Stimulated activated naive CD4-positive, alpha-beta T cell treated with Interleukin-2 at 50 U/mL for 16 hours (primary cell): ENCODE measurements around the gene CARS2.
"Not testable (repeated sequence)": the region's sequence is repeated elsewhere in the genome, so short reads cannot be mapped to it uniquely, and the experiment has no call there.

Experiments used
- DNase-seq: peaks from one replicate; lab custom pipeline; 2025; lab: John Stamatoyannopoulos, UW

CARS2 gene

DNA sequence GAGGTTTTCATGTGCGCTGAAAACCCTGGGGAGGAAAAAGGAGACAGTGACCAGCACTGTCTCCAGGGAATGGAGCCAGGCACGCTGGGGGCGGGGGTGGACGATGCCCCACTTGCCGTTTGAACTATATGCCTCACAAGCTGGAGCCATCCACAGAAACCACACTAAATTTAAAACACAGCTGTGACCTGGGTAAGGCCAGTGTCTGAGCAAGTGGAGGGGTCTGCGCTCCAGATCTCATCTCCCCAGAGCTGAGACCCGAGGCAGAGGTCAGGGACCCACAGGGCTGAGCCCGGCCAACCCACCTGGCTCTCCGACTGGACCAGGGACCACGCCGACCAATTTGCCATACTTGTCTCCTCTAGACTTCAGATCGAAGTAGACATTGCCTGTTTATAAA is 23.2 kb downstream of the CARS2 start:
- no peak for DNase-seq

DNA sequence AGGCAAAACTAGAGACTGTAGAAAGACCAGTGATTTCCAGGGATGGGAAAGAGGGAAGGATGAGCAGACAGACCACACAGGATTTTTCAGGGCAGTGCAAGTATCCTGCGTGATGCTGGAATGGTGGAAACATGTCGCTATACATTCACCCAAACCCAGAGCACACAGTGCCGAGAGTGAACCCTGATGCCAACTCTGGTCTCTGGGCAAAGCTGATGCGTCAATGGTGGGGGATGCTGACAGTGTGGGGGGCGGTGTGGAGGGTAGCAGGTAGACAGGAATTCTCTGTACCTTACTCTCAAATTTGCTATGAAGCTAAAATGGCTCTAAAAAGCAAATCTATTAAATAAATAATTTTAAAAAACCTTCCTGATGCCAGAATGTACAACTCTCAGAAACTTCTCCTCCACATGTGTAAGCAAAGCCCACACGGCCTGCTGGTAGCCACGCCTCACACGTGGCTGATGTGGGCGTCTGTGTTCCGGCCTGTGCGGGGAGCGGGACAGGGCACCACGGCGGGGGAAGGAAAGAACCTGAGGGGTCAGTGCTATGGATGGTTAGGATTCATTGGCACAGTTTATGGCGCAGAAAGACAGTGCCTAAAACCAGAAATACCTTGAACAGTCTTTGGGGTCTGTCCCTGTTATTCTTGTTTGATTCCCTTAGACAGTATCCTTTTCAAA is 23.9 kb downstream of the CARS2 start:
- no peak for DNase-seq

DNA sequence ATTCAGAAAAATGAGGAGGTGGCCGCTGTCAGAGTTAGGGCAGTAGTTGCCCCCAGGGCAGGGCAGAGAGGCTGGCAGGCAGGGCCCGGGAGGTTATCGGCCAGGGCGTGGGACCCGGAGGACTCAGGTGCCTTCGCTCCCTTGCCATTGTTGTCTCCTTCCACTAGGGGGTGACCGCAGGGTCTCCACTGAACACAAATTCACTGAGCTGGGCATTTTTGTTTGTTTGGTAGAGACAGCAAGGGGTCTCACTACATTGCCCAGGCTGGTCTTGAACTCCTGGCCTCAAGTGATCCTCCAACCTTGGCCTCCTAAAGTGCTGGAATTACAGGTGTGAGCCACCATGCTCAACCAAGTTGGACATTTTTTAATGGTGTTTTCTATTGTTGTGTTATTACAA is 25.1 kb downstream of the CARS2 start:
- no peak for DNase-seq

DNA sequence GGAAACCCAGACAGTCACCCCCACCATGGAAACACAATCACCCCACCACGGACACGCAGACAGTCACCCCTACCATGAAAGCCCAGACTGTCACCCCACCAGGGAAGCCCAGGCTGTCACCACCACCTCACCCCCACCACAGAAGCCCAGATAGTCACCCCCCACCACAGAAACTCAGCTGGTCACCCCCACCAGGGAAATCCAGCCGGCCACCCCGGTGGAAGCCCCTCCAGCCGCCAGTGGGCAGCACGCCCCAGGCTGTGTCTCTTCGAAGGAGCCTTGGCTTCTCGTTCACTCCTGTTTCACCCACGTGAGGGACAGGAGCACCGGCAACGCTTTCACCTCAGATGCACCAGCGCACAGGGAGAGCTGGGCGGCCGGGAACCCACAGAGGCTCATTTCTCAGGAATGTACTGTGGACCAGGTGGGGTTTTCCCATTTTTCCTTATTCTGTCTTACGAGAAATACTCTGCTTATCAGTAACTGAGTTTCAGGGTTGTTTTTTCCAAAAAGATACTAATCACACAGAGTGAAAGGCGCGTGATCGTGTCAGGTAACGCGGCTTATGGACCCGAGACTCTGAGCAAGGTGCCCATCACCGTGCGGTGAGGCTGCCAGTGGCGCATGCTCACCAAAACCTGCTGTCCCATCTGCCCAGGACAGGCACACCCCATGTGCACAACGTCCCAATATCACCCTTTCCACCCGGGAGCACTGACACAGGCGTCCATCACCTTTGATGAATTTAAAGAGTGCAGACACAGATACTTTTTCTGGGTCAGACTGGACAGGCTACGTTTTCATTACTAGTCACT is 28.0 kb downstream of the CARS2 start:
- DNase-seq: peak; percentile 40

DNA sequence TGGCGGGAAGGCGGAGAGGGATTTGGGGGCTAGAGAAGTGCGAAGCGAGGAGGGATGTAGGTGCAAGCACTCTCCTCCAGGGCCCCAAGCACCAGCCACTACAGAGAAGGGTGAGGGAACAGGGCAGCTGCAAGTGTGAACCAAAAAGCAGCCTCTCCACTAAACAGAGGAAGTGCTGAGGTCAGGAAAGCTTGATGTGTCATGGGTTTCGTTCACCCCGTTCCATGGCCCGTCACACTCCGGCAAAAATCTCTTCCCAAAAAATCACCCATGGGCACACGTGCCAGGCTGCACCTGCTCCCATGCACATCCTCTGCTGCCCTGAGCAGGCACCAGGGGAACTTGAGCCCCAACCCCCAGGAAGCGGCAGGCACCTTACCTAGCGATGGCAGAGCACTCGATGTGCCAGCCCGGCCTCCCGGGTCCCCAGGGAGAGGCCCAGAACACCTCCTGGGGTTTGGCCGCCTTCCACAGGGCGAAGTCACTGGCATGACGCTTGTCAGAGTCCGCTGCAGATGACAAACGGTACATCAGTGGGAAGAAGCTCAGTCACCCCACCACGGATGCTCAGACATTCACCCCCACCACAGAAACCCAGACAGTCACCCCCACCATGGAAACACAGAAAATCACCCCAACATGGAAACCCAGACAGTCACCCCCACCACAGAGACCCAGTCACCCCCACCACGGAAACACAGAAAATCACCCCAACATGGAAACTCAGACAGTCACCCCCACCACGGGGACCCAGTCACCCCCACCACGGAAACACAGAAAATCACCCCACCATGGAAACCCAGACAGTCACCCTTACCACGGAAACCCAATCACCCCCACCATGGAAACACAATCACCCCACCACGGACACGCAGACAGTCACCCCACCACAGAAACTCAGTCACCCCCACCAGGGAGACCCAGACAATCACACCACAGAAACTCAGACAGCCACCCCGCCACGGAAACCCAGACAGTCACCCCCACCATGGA is 29.0 kb downstream of the CARS2 start:
- peak; percentile 69 for DNase-seq

DNA sequence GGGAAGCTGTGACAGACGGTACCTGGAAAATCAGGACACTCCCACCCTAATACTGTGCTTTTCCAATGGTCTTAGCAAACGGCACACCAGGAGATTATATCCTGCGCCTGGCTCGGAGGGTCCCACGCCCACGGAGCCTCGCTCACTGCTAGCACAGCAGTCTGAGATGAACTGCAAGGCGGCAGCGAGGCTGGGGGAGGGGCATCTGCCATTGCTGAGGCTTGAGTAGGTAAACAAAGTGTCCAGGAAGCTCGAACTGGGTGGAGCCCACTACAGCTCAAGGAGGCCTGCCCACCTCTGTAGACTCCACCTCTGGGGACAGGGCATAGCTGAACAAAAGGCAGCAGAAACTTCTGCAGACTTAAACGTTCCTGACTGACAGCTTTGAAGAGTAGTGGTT is 36.1 kb downstream of the CARS2 start:
- not testable (repeated sequence) for DNase-seq

DNA sequence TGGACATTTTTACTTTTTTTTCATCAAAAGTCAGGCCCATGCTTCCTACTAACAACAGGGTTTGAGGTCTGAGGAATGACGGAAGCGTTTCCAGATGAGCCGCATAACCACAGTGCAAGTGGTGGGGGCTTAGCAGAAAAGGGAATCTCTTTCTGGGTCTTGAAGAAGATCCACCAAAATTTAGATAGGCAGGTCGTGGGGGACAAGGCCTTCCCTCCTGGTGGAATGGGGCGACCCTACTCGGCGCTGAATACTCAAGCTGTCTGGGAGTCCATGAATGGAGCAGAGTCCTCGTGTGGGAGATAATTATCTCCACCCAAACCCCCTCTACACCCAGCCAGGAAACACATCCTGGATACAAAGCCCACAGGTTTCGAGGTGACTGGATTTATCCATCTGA is 36.9 kb downstream of the CARS2 start:
- DNase-seq: no peak

DNA sequence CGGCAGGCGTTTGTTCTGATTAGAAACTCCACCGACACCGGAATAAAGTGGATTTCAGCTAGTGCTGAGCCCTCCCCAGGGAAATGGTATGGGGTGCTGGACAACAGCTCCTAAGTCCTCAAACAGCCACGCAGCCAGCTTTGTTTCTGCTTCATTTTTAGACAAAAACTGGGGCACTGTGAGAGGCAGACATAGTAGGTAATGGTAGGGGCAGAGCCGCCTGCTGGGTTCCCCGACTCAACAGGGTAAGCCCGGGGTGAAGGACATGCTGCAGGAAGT is 39.7 kb downstream of the CARS2 start:
- DNase-seq: no peak

DNA sequence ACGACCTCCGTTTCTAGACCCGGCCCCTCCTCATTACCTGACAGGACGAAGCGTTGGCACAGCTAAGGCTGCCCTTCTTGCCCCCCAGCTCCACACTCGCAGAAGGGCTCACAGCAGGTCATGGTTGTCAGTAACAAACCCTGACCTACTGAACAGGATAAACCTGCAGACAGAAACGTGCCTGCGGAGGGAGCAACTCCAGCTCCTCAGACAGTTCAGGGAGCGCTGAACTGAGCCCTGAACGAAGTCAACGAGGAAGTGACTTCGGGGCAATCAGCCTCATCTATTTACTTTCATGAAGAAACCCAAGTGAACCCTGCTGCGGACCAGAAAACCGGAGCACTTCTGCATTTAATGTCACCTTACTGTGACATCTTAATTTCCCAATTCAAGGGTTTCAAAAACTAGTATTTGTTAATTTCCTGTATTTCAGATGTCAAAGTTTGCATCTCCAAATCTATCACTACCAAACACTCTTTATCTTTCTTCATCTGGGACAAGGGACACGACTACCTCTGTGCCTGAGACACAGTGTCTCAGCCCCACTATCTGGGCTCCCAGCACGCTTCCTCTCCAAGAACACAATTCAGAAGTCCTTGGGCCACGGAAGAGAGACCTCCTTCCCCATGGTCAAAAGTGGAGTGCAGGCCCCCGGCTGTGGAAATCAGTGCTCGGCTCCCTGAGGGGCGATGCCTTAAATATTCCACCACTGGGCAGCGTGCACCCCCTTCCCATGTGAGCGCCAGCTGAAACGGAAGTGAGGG is 40.2 kb downstream of the CARS2 start:
- DNase-seq: no peak

DNA sequence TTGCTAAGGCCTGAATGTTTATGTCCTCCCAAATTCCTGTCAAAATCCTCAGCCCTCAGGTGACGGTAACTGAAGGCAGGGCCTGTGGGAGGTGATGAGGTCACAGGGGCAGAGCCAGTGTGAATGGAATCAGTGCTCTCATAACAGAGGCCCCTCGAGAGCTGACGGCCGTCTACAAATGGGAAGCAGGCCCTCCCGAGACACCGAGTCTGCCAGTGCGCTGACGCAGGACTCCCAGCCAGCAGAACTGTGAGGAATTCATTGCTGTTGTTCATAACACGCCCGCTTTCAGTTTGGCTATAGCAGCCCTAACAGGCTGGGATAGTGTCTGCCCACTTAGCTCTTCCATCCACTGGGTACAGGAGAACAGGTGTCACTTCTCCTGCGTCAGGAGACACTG is 41.2 kb downstream of the CARS2 start:
- DNase-seq: no peak

DNA sequence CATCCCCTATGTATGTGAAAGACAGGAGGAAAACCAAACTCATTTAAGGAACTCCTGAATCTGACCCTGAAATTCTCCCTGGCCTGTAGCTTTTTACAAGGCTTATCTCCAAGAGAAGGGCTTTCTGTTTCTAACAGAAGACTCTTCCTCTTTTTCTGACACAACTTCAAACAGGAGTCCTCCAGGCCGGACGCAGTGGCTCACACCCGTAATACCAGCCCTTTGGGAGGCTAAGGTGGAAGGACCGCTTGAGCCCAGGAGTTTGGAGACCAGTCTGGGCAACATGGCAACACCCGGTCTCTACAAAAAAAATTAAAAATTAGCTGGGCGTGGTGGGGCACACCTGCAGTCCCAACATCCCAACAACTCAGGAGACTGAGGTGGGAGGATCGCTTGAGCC is 41.9 kb downstream of the CARS2 start:
- DNase-seq: no peak

DNA sequence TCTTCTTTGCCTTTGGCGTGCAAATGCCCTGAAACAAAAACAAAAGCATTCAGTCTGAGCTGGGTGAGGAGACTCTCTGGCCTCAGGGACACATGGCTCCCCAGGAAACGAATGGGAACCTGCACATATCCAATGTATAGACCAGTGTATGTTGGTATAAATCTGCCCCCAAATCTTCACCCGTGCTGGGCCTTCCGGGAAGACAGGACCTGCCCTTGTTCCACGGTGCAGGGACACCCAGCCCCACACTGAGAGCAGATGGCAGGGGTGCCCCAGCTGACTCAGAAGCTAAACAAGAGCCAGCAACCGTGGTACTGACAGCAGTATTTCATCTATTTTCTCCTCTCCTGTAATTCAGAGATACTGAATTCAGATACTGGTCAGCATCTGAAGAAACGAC is 42.4 kb downstream of the CARS2 start:
- no peak for DNase-seq

DNA sequence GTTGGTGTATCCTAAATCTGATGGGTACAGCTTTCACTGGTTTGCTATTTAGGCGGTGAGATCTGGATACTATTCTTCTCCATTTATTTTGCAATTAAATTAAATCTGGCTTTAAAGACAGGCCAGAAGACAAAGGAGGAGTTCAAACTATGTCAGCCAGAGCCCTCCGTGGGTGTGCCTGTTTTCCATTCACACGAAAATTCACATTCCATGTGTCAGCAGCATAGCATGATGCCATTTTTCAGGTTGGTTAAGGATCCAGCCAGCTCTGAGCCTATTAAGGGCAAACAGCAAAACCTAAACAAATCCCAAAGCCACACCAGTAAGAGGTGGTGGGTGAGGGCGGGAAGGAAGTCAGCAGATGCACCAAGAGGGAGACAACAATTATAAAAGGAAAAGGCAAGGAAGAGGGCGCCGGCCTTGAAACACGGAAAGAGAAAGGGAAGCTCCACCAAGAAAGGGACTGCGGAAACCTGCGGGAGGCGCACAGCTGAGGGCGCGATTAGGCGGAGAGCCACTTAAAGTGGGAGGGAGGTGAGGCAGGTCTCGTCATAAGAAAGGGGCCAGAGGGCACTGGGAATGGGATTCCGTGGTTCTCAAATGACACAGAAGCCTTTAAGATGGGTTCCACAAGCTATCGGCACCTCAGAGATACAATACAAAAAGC is 43.0 kb downstream of the CARS2 start:
- DNase-seq: no peak

DNA sequence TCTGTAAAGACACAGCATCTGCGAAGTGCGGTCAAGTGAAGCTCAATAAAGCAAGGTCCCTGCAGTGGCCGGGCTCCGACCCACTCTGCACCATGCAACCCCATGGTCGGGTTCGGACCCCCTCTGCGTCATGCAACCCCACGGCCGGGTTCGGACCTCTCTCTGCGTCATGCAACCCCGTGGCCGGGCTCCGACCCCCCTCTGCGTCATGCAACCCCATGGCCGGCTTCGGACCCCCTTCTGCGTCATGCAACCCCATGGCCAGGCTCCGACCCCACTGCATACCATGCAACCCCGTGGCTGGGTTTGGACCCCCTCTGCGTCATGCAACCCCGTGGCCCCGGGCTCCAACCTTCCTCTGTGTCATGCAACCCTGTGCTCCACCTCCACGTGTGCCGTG is 43.8 kb downstream of the CARS2 start:
- no peak for DNase-seq

DNA sequence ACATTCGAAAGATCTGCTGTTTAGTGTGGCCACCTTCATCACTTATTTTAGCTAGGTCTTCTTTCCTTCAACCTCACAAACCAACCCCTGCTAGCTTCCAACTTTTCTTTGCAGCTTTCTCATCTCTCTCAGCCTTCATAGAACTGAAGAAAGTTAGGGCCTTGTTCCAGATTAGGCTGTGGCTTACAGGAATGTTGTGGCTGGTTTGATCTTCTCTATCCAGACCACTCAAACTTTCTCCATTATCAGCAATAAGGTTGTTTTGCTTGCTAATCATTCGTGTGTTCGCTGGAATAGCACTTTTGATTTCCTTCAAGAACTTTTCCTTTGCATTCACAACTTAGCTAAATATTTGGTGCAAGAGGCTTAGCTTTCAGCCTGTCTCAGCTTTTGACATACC is 44.7 kb downstream of the CARS2 start:
- no peak for DNase-seq

DNA sequence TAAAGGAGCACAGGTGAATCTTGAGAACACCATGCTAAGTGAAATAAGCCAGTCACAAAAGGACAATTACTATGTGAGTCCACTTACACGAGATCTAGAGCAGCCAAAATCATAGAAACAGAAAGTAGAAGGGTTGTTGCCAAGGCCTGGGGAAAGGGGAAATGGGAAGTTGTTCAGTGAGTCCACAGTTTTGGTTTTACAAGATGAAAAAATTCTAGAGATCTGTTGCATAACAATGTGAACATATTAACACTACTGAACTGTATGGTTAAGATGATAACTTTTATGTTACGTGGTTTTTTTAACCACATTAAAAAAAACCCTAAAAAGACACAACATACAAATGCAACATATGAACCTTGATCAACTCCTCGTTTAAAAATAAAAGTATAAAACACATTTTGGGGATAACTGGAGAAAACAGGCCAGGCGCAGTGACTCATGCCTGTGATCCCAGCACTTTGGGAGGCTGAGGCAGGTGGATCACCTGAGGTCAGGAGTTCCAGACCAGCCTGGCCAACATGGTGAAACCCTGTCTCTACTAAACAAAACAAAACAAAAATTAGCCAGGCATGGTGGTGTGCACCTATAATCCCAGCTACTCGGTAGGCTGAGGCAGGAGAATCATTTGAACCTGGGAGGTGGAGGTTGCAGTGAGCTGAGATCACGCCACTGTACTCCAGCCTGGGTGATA is 47.6 kb downstream of the CARS2 start:
- DNase-seq: not testable (repeated sequence)

DNA sequence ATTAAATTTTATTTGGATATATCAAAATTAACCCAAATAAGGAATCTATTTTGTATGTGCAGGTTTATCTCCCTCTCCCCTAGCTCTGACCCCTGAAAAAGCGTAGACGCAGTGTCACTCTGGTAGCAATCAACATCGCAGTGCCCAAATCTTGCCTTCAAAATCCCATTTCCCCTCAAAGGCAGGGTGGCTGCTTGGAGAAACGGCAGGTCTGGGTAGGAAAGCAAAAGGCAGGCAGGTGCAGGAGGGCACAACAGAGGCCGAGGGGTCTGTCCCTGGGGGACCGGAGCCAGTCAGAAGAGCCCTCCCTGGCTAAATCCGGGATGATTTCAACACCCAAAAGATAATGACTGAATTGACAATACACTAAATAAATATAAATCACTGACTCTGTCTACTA is 48.7 kb downstream of the CARS2 start:
- no peak for DNase-seq

DNA sequence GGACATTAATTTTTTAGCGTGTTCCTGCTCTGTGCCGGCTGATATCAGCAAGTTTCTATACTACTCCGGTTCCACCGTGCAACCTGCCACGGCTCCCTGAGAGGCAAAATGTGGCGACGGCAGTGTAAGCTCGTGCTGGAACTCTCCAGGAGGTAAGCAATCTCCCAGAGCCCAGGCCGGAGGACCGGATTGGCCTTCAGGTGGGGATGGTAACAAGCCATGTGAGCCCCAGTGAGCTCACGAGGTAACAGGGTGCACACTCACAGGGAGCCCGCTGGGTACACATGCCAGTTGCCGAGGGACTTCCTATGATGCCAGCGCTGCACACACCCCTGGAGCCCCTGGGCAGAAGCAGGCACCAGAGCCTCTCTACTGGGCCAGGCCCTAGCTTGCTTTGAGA is 52.1 kb downstream of the CARS2 start:
- no peak for DNase-seq

DNA sequence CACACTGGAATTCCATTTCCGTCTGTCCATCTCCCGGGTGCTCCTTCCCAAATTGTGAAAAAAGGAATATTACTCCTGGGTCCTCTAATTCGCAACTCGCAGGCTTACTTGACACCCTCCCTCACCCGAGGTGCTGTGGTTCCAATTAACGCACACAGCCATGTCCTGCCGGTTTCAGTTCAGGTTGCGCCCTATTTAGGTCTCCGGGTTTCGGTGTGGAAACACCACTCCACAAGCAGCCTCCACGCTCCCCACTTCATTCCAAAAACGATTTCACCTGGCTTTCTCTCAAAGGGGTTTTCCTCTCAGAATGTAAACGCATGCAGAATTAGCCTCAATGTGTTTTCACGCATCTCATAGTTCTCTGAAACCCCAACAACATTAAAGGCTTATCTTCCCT is 52.6 kb downstream of the CARS2 start:
- no peak for DNase-seq

DNA sequence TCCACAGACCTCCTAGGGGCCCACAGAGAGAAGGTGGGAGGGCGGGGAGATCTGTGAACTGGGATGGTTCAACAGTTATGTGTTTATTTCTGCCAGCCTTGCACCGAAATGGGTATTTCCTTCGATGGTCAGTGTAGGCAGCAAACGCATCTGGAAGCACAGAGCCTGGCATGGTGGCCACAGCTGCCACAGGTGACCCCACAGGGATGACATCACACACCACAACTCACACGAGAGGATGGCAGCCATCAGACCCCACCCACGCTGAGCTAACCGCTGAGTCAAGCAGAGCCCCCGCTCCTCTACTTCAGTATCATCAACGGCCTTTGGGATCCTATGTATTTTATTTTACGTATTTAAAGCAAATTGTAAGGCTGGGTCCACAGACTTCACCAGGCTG is 53.2 kb downstream of the CARS2 start:
- DNase-seq: no peak

DNA sequence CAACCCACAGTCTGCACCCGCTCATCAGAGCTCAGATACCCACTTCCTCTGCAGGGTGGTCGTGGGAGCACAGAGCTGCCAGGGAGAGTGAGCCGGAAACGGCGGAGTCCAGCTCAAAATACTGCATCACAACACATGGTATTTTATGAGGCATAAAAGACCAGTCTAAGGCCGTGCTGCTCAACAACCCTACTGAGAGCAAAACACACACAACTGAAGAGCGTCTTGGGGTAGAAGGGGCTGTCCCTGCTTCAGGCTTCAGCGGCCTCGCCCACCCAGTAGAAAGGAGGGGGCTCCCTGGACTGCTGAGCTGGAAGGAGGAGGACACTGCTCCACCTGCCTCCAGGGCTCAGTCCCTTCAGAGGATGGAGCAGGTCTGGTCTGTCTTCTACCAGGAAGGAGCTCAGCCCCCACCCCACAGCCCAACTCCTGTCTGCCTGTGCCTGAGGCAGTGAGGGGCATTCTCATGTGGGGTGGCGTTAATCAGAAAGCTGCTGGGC is 53.6 kb downstream of the CARS2 start:
- DNase-seq: no peak
